Colonic mucosa (tissue), 4 donors: ENCODE measurements around the gene CHSY3. TPM values are rescaled to one million over a fixed set of nuclear protein-coding genes. Genes with fewer than 3 reads are reported as not detected.

Source experiments
- DNase-seq: peaks from one replicate; pipeline ENCODE4 v3.0.0-alpha.2; 2020
- H3K27ac ChIP-seq: fragments of 200-600 bp; one replicate; pipeline ENCODE4 v1.8.0; 2021
- H3K27me3 ChIP-seq: fragments of 200-600 bp; one replicate; pipeline ENCODE4 v1.8.0; 2021
- H3K36me3 ChIP-seq: fragments of 200-600 bp; one replicate; pipeline ENCODE4 v1.8.0; 2021
- H3K4me1 ChIP-seq: fragments of 200-600 bp; one replicate; pipeline ENCODE4 v1.8.0; 2021; ENCODE audit warnings: mild to moderate bottlenecking
- H3K4me3 ChIP-seq: fragments of 200-600 bp; one replicate; pipeline ENCODE4 v1.8.0; 2021
- H3K9ac ChIP-seq, 2 donors: one replicate each; pipeline ENCODE4 v1.7.0; 2013; ENCODE audit warnings: control low read depth in 2 of 2, low read depth in 2 of 2, low read length in 2 of 2
- H3K9me3 ChIP-seq: fragments of 200-600 bp; one replicate; pipeline ENCODE4 v1.8.0; 2021
- CTCF ChIP-seq: fragments of 200-600 bp; IDR thresholded peaks from one replicate; pipeline ENCODE4 v1.8.0; 2022; ENCODE audit warnings: antibody characterized with exemption, mild to moderate bottlenecking
- intact Hi-C: fragments of 100-400 bp; cut with DNase I; formaldehyde crosslinking; loops from one replicate; pipeline ENCODE4 v1.14.1; 2022
- total RNA-seq, 2 donors: library from RNA; stranded (reverse); fragmentation: NEBNext Ultra II Directional in 1 of 2; extraction: Animal tissue kit (Norgen Biotek cat#: 25700) in 1 of 2; gene quantifications; one replicate each; pipeline ENCODE4 v1.2.1, GENCODE V29; 2021
- donor health status: healthy.
- donor health status: DM: no; HTN: no; CAD: no.
- donor health status: DM: no; HTN: no; CAD: no.

CHSY3 gene
- total RNA-seq, 2 donors from 2014 or later: 0.42 to 0.99 TPM

GRCh38 chr5:130002876-130003275 is 98.6 kb downstream of the CHSY3 start:
- H3K27me3 ChIP-seq: no peaks in the 10 kb centered on the region
- DNase-seq: no peak
- no peaks in the 10 kb centered on the region for H3K9me3 ChIP-seq
- no peak for TF ChIP-seq CTCF
- intact Hi-C loops: no loop called here
- no peak overlapping the region for H3K9ac ChIP-seq
- no peaks in the 10 kb centered on the region for H3K36me3 ChIP-seq
- H3K4me1 ChIP-seq: no peaks in the 10 kb centered on the region
- H3K4me3 ChIP-seq: no peak overlapping the region
- no peak overlapping the region for H3K27ac ChIP-seq

- Histone ChIP-seq H3K27me3 (no peaks in the 10 kb centered on the region), H3K36me3 (no peaks in the 10 kb centered on the region), H3K9ac (no peak overlapping the region), H3K4me1 (no peaks in the 10 kb centered on the region), H3K27ac (no peak overlapping the region), H3K9me3 (no peaks in the 10 kb centered on the region), H3K4me3 (no peak overlapping the region)
- DNase-seq: no peak
- intact Hi-C loops: no loop called here
- TF ChIP-seq CTCF: no peak
Measured at GRCh38 chr5:130011986-130012385, 107.7 kb downstream of the CHSY3 start.

- H3K4me3 ChIP-seq: no peak overlapping the region
- DNase-seq: no peak
- H3K9me3 ChIP-seq: no peaks in the 10 kb centered on the region
- no peak for TF ChIP-seq CTCF
- no peaks in the 10 kb centered on the region for H3K27me3 ChIP-seq
- no peaks in the 10 kb centered on the region for H3K36me3 ChIP-seq
- no peak overlapping the region for H3K27ac ChIP-seq
- no peaks in the 10 kb centered on the region for H3K4me1 ChIP-seq
- intact Hi-C loops: no loop called here
- H3K9ac ChIP-seq: no peak overlapping the region
Measured at GRCh38 chr5:130017173-130017572, 112.9 kb downstream of the CHSY3 start.

- H3K4me1 ChIP-seq: no peaks in the 10 kb centered on the region
- no peak overlapping the region for H3K27ac ChIP-seq
- no peak overlapping the region for H3K9ac ChIP-seq
- TF ChIP-seq CTCF: no peak
- intact Hi-C loops: no loop called here
- DNase-seq: no peak
- H3K9me3 ChIP-seq: no peaks in the 10 kb centered on the region
- no peaks in the 10 kb centered on the region for H3K27me3 ChIP-seq
- no peaks in the 10 kb centered on the region for H3K36me3 ChIP-seq
- H3K4me3 ChIP-seq: no peak overlapping the region
Measured at GRCh38 chr5:130018641-130019040, 114.4 kb downstream of the CHSY3 start.

- Histone ChIP-seq H3K9me3 (no peaks in the 10 kb centered on the region), H3K27me3 (no peaks in the 10 kb centered on the region), H3K4me3 (no peak overlapping the region), H3K4me1 (no peaks in the 10 kb centered on the region), H3K27ac (no peak overlapping the region), H3K9ac (no peak overlapping the region), H3K36me3 (no peaks in the 10 kb centered on the region)
- intact Hi-C loops: no loop called here
- TF ChIP-seq CTCF: no peak
- DNase-seq: no peak
Measured at GRCh38 chr5:130021000-130021399, 116.7 kb downstream of the CHSY3 start.

GRCh38 chr5:130021876-130022275 is 117.6 kb downstream of the CHSY3 start:
- H3K27me3 ChIP-seq: no peaks in the 10 kb centered on the region
- no peak overlapping the region for H3K9ac ChIP-seq
- H3K4me1 ChIP-seq: no peaks in the 10 kb centered on the region
- H3K4me3 ChIP-seq: no peak overlapping the region
- DNase-seq: no peak
- H3K9me3 ChIP-seq: no peaks in the 10 kb centered on the region
- no peak overlapping the region for H3K27ac ChIP-seq
- no peaks in the 10 kb centered on the region for H3K36me3 ChIP-seq
- intact Hi-C loops: no loop called here
- no peak for TF ChIP-seq CTCF
